ENCODE measurements around the gene ZNF362.

GRCh38 chr1:33316601-33317000 is 60.3 kb downstream of the ZNF362 start:
- TF ChIP-seq CTCF (conservative IDR thresholded peaks at IDR 0.05; ENCODE audit: low read depth in 2 of 2) (no peak), POLR2AphosphoS5 (IDR thresholded peaks at IDR 0.05; ENCODE audit: low read depth) (no peak), ZNF462 (CRISPR knock-in tag; IDR thresholded peaks at IDR 0.05) (no peak), EZH2 (IDR thresholded peaks at IDR 0.05; ENCODE audit: low read depth, unreplicated experiment) (no peak), REST (IDR thresholded peaks at IDR 0.05; ENCODE audit: unreplicated experiment) (no peak), NANOG (IDR thresholded peaks at IDR 0.05; ENCODE audit: borderline replicate concordance) (no peak), ETS1 (IDR thresholded peaks at IDR 0.05) (no peak), EZH2phosphoT487 (IDR thresholded peaks at IDR 0.05; ENCODE audit: unreplicated experiment) (no peak), CREB1 (CRISPR knock-in tag; IDR thresholded peaks at IDR 0.05; ENCODE audit: low read depth) (no peak), ZNF331 (CRISPR knock-in tag; IDR thresholded peaks at IDR 0.05; ENCODE audit: low read depth) (no peak), ZNF114 (CRISPR knock-in tag; IDR thresholded peaks at IDR 0.05) (no peak), STAT1 (IDR thresholded peaks at IDR 0.05; ENCODE audit: unreplicated experiment) (no peak)
